ENCODE data around the gene LRRC25. TPM values are rescaled to one million over a fixed set of nuclear protein-coding genes. Genes with fewer than 3 reads are reported as not detected.

LRRC25 gene
- total and polyA plus RNA-seq, 10 of the 15 experiments (the other 5 are each of a cell fraction or from before 2014, with no cell fraction given) = 0.38 to 2.9 (median 1.2) TPM

GRCh38 chr19:18432275-18433014 lies 35.0 kb upstream of the LRRC25 start:
- RAD21 ChIA-PET (ENCODE audit: unreplicated experiment) = no interaction called here
- H3K4me3 ChIP-seq = peak overlapping the region; percentile 78
- in situ Hi-C loops (cut with MboI) = no loop called here
- peak overlapping the region; percentile 1 for H2AFZ ChIP-seq (ENCODE audit: control insufficient read depth, low read depth, low read length)
- POLR2A ChIA-PET = interaction anchor here (0.6 to 1.4 kb wide), 3 partner anchors 12 to 250 kb away, joined by 3 to 6 read pairs (median 4); no protein-coding TSS in a partner anchor
- peak overlapping the region; percentile 84 for H3K27ac ChIP-seq (ENCODE audit: control insufficient read depth, insufficient read depth)
- ATAC-seq (no peak), DNase-seq (ENCODE audit: low read depth, low spot score) (no peak), FAIRE-seq (peak; percentile 23)
- H3K36me3 ChIP-seq (ENCODE audit: control insufficient read depth in 2 of 2, insufficient read depth in 2 of 2, low read length in 1 of 2) = peaks cover 0 to 7% of the 10 kb centered on the region in 2 experiments; a peak in 3 of 4 replicates
- no peaks in the 10 kb centered on the region; the same call in 2 of the 3 replicates for H3K9me3 ChIP-seq (replicated peaks; ENCODE audit: control insufficient read depth, insufficient read depth, low read length)
- 61% methylated on average over 13 of the region's 13 CpGs for WGBS (ENCODE audit: insufficient coverage, insufficient replicate concordance, low lambda C conversion rate, missing lambda C conversion rate)
- no peaks in the 10 kb centered on the region; the same call in 1 of the 2 replicates for H4K20me1 ChIP-seq (ENCODE audit: control insufficient read depth, insufficient read depth)
- H3K4me2 ChIP-seq (ENCODE audit: control insufficient read depth, insufficient read depth) = peak overlapping the region; percentile 97
- TSS peak; percentile 63 for BruUV-seq (replicated peaks)
- peak overlapping the region; percentile 81 for H3K9ac ChIP-seq (ENCODE audit: control insufficient read depth, insufficient read depth, low read length)
- intact Hi-C loops (cut with micrococcal nuclease; ENCODE audit: unreplicated experiment) = no loop called here
- CTCF ChIA-PET = interaction anchor here (1.4 kb wide), 1 partner anchor 14 kb away, joined by 5 read pairs; the partner anchor contains the start of gene SSBP4
- SMC1A ChIA-PET (ENCODE audit: uncharacterized antibody, unreplicated experiment) = no interaction called here
- peaks cover 37% of the 10 kb centered on the region for H3K4me1 ChIP-seq (ENCODE audit: control insufficient read depth, insufficient read depth, low read length)
- H3K27me3 ChIP-seq (replicated peaks in 1 of 2; ENCODE audit: control insufficient read depth in 2 of 2, insufficient read depth in 2 of 2, low read length in 1 of 2) = no peaks in the 10 kb centered on the region
- peaks cover 8% of the 10 kb centered on the region for H3K79me2 ChIP-seq (ENCODE audit: control insufficient read depth, insufficient read depth, low read length)
- no peak for TF ChIP-seq MAX (IDR thresholded peaks at IDR 0.05; ENCODE audit: low read depth, low read length)
- TF ChIP-seq IRF4 (IDR thresholded peaks at IDR 0.05; ENCODE audit: low read depth, low read length) = no peak
- TF ChIP-seq RFX5 (IDR thresholded peaks at IDR 0.05; ENCODE audit: low read depth, low read length) = no peak
- no peak for TF ChIP-seq IRF5 (IDR thresholded peaks at IDR 0.05; ENCODE audit: borderline replicate concordance)
- TF ChIP-seq RELB (IDR thresholded peaks at IDR 0.05; ENCODE audit: low read depth) = no peak
- TF ChIP-seq, protein P1, sequence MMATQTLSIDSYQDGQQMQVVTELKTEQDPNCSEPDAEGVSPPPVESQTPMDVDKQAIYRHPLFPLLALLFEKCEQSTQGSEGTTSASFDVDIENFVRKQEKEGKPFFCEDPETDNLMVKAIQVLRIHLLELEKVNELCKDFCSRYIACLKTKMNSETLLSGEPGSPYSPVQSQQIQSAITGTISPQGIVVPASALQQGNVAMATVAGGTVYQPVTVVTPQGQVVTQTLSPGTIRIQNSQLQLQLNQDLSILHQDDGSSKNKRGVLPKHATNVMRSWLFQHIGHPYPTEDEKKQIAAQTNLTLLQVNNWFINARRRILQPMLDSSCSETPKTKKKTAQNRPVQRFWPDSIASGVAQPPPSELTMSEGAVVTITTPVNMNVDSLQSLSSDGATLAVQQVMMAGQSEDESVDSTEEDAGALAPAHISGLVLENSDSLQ (IDR thresholded peaks at IDR 0.05) = no peak
- TF ChIP-seq SIN3A (IDR thresholded peaks at IDR 0.05; ENCODE audit: low read depth, low read length) = no peak
- TF ChIP-seq SMARCA5 (IDR thresholded peaks at IDR 0.05) = no peak
- TF ChIP-seq, protein P2, sequence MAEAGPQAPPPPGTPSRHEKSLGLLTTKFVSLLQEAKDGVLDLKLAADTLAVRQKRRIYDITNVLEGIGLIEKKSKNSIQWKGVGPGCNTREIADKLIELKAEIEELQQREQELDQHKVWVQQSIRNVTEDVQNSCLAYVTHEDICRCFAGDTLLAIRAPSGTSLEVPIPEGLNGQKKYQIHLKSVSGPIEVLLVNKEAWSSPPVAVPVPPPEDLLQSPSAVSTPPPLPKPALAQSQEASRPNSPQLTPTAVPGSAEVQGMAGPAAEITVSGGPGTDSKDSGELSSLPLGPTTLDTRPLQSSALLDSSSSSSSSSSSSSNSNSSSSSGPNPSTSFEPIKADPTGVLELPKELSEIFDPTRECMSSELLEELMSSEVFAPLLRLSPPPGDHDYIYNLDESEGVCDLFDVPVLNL (IDR thresholded peaks at IDR 0.05; ENCODE audit: low read depth, low read length) = no peak
- TF ChIP-seq, protein P3, sequence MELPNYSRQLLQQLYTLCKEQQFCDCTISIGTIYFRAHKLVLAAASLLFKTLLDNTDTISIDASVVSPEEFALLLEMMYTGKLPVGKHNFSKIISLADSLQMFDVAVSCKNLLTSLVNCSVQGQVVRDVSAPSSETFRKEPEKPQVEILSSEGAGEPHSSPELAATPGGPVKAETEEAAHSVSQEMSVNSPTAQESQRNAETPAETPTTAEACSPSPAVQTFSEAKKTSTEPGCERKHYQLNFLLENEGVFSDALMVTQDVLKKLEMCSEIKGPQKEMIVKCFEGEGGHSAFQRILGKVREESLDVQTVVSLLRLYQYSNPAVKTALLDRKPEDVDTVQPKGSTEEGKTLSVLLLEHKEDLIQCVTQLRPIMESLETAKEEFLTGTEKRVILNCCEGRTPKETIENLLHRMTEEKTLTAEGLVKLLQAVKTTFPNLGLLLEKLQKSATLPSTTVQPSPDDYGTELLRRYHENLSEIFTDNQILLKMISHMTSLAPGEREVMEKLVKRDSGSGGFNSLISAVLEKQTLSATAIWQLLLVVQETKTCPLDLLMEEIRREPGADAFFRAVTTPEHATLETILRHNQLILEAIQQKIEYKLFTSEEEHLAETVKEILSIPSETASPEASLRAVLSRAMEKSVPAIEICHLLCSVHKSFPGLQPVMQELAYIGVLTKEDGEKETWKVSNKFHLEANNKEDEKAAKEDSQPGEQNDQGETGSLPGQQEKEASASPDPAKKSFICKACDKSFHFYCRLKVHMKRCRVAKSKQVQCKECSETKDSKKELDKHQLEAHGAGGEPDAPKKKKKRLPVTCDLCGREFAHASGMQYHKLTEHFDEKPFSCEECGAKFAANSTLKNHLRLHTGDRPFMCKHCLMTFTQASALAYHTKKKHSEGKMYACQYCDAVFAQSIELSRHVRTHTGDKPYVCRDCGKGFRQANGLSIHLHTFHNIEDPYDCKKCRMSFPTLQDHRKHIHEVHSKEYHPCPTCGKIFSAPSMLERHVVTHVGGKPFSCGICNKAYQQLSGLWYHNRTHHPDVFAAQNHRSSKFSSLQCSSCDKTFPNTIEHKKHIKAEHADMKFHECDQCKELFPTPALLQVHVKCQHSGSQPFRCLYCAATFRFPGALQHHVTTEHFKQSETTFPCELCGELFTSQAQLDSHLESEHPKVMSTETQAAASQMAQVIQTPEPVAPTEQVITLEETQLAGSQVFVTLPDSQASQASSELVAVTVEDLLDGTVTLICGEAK (IDR thresholded peaks at IDR 0.05; ENCODE audit: borderline replicate concordance) = no peak
- no peak for TF ChIP-seq ZNF274 (IDR thresholded peaks at IDR 0.05; ENCODE audit: insufficient read depth, insufficient read length)
